RWPE2 (cell line): ENCODE results near the gene NPHS1.

Experiments
- ATAC-seq: fragments of 200-7000 bp; cut with Tn5 transposase; 3 replicates; pipeline ENCODE4 v1.9.1; 2021; ENCODE audit warnings: low read depth
- DNase-seq: peaks from one replicate; pipeline ENCODE4 v3.0.0-alpha.2; 2020; ENCODE audit warnings: low spot score
- H3K27ac ChIP-seq: fragments of 450-650 bp; 2 replicates; pipeline ENCODE4 v1.5.1; 2017; ENCODE audit warnings: mild to moderate bottlenecking; ENCODE audit not compliant: poor library complexity, severe bottlenecking
- H3K27me3 ChIP-seq: fragments of 250-450 bp; sonication (Bioruptor Pico); 2 replicates; pipeline ENCODE4 v1.5.1; 2021; ENCODE audit warnings: mild to moderate bottlenecking, moderate library complexity; ENCODE audit not compliant: insufficient read depth, poor library complexity, severe bottlenecking
- H3K36me3 ChIP-seq: fragments of 250-450 bp; sonication (Bioruptor Pico); 2 replicates; pipeline ENCODE4 v1.5.1; 2020; ENCODE audit warnings: low read depth, mild to moderate bottlenecking, moderate library complexity
- H3K4me1 ChIP-seq: fragments of 250-450 bp; sonication (Bioruptor Pico); 2 replicates; pipeline ENCODE4 v1.5.1; 2021; ENCODE audit warnings: mild to moderate bottlenecking, moderate library complexity; ENCODE audit not compliant: insufficient read depth, poor library complexity, severe bottlenecking
- H3K4me3 ChIP-seq: fragments of 250-450 bp; sonication (Bioruptor Pico); 2 replicates; pipeline ENCODE4 v1.5.1; 2021; ENCODE audit warnings: mild to moderate bottlenecking, moderate library complexity; ENCODE audit not compliant: severe bottlenecking
- H3K9me3 ChIP-seq: fragments of 250-450 bp; sonication (Bioruptor Pico); 2 replicates; pipeline ENCODE4 v1.5.1; 2021; ENCODE audit warnings: mild to moderate bottlenecking, moderate library complexity; ENCODE audit not compliant: severe bottlenecking
- CTCF ChIP-seq: fragments of 450-650 bp; IDR thresholded peaks from one replicate; pipeline ENCODE4 v1.5.1; 2017; ENCODE audit warnings: mild to moderate bottlenecking, moderate library complexity; ENCODE audit not compliant: poor library complexity, severe bottlenecking

The NPHS1 gene

DNA sequence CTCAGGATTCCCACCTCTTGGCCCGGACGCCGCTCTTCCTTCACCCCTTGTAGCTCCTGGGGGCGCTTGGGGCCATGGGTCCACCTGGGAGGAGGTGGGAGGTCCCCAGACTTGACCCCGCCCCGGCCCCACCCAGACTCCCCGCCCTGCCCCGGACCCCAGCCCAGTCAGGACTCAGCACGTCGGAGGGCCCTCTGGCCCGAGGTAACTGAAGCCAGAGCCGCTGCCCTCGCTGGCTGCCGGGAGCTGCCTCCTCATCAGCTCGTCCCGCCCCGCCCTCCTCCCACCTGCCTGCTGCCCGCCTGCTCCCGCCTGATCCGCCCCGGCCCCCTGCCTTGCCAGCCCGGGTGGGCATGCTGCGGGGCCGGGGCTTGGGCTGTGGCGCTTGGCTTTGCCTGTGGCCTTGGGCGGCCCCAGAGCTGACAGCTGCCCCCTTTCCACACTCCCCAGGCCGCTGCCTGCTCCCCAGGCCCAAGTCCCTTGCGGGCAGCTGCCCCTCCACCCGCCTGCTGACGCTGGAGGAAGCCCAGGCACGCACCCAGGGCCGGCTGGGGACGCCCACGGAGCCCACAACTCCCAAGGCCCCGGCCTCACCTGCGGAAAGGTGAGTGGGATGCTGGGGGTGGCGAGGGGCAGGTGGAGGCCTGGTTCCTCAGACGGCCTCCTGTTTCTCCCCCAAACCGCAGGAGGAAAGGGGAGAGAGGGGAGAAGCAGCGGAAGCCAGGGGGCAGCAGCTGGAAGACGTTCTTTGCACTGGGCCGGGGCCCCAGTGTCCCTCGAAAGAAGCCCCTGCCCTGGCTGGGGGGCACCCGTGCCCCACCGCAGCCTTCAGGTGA, 67.6 kb downstream of the NPHS1 start:
- H3K9me3 ChIP-seq, result no peaks in the 10 kb centered on the region
- no peak for ATAC-seq
- no peak for TF ChIP-seq CTCF
- no peak overlapping the region for H3K4me3 ChIP-seq
- H3K27ac ChIP-seq, result no peak overlapping the region
- H3K27me3 ChIP-seq, result no peaks in the 10 kb centered on the region
- no peaks in the 10 kb centered on the region for H3K36me3 ChIP-seq
- no peak for DNase-seq
- no peaks in the 10 kb centered on the region for H3K4me1 ChIP-seq

DNA sequence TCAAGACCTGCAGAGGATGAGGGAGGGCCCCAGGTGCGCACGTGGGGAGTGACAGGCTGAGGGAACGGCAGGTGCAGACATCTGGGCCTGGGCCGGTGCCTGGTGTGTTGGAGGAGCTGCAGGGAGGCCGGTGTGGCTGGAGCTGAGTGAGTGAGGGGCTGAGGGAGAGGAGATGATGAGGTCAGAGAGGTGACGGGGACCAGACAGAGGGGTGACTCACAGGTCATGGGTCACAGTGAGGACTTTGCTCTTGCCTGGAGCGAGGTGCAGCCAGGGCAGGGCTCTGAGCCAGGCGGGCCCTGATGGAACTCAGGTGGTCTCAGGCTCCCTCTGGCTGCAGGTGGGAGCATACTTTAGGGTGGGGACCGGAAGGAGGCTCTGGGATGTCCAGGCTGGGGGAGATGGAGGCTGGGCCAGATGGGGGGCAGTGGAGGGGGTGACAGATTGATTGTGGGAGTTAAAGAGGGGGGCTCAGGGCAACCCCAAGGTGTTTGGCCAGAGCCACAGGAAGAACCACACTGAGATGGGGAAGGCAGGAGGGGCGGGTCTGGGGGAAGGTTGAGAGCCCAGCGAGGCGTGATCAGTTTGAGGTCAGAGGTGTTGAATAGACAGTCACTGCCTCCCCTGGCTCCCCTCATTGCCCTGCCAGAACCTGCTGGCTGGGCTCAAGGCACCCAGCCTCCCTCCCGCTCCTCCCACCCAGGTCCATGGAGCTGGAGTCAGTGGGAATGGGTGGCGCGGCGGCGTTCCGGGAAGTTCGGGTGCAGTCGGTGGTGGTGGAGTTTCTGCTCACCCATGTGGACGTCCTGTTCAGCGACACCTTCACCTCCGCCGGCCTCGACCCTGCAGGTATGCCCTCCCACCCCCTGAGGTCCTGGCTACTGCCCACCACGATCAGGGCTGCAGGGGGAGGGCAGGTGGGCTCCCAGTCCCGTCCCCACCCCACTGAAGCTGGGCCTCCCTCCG, 68.6 kb downstream of the NPHS1 start:
- no peak for TF ChIP-seq CTCF
- no peaks in the 10 kb centered on the region for H3K4me1 ChIP-seq
- H3K4me3 ChIP-seq, result no peak overlapping the region
- no peak overlapping the region for H3K27ac ChIP-seq
- ATAC-seq, result no peak
- no peak for DNase-seq
- no peaks in the 10 kb centered on the region for H3K9me3 ChIP-seq
- H3K36me3 ChIP-seq, result no peaks in the 10 kb centered on the region
- H3K27me3 ChIP-seq, result no peaks in the 10 kb centered on the region

DNA sequence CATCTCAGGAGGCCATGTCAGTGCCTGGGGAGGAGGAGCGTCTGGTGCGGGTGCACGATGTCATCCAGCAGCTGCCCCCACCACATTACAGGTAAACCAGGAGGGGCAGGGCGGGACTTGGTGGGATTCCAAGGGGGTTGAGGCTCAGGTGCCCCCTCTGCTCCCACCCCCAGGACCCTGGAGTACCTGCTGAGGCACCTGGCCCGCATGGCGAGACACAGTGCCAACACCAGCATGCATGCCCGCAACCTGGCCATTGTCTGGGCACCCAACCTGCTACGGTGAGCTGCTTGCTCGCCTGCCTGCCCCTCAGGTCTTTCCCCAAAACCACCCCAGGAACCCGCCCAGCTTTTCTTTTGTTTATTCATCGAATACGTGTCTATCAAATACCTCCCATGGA, 69.7 kb downstream of the NPHS1 start:
- no peak for TF ChIP-seq CTCF
- Histone ChIP-seq H3K27me3 (no peaks in the 10 kb centered on the region), H3K36me3 (no peaks in the 10 kb centered on the region), H3K27ac (no peak overlapping the region), H3K4me3 (no peak overlapping the region), H3K9me3 (no peaks in the 10 kb centered on the region), H3K4me1 (no peaks in the 10 kb centered on the region)
- ATAC-seq (no peak), DNase-seq (no peak)

DNA sequence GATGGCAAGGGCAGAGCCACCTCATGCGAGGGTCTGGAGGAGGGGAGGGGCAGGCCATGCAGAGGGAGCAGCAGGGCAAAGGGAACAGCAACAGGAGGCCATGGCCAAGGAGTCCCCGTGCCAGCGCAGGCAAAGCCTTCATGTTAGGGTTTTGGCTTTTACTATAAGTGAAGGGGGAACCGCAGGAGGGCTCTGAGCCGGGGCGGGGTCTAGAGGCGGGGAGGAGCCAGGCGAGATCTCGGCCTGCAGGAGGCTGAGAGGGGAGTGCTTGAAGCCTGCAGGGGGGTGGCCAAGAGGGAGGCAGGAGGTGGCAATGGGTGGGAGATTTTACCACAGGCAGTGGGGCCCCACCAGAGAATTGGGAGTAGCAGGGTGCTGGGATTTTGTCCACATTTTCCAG, 70.7 kb downstream of the NPHS1 start:
- H3K27me3 ChIP-seq, result no peaks in the 10 kb centered on the region
- H3K9me3 ChIP-seq, result no peaks in the 10 kb centered on the region
- H3K36me3 ChIP-seq, result no peaks in the 10 kb centered on the region
- H3K4me1 ChIP-seq, result no peaks in the 10 kb centered on the region
- no peak for TF ChIP-seq CTCF
- no peak overlapping the region for H3K4me3 ChIP-seq
- ATAC-seq, result no peak
- H3K27ac ChIP-seq, result no peak overlapping the region
- no peak for DNase-seq
